ENCODE measurements around the gene GRIPAP1.

Gene GRIPAP1

DNA sequence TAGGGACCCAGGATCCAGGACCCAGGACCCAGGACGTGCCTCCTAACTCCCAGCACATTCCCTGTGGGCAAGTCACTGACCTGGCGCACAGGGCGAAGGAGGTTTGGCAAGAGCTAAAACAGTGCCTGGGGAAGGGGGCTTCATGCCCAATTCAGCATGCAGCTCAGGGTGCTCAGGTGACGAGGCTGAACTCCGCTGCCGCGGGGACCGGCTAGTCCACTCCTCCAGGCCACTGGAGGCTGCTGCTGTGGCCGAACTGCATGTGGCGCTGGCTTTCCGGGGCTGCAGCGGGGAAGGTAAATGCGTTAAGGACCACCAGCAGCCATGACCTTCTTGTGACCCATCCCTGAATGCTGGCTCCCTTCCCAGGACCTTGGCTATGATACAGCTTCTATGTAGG lies 78.3 kb downstream of the GRIPAP1 start:
- no peak for DNase-seq (ENCODE audit: low read depth in 2 of 2)

All from stimulated activated CD4-positive, alpha-beta T cell treated with anti-CD3 and anti-CD28 coated beads, Interleukin-4, amount 100 ng/mL, for 48 hours (primary cell).